ENCODE data around the gene ADAMTS20. TPM values are rescaled to one million over a fixed set of nuclear protein-coding genes. Genes with fewer than 3 reads are reported as not detected.

Gene ADAMTS20
- total RNA-seq, 2 donors from 2014 or later = not detected

GRCh38 chr12:43338848-43339526, 213.0 kb downstream of the ADAMTS20 start:
- H3K4me3 Mint-ChIP-seq = no peak overlapping the region
- H3K36me3 Mint-ChIP-seq (ENCODE audit: insufficient read depth in 2 of 2) = no peaks in the 10 kb centered on the region
- peaks cover 6% of the 10 kb centered on the region for H3K4me1 Mint-ChIP-seq (ENCODE audit: low read depth)
- DNase-seq = no peak
- no peaks in the 10 kb centered on the region for H3K27me3 Mint-ChIP-seq (ENCODE audit: low read depth)
- ATAC-seq (replicated peaks in 1 of 2) = no peak
- no peak overlapping the region for H3K27ac Mint-ChIP-seq
- peaks cover 2 to 3% of the 10 kb centered on the region in 2 donors for H3K9me3 Mint-ChIP-seq

- no peaks in the 10 kb centered on the region for H3K27me3 Mint-ChIP-seq (ENCODE audit: low read depth)
- peaks cover 6% of the 10 kb centered on the region for H3K4me1 Mint-ChIP-seq (ENCODE audit: low read depth)
- H3K27ac Mint-ChIP-seq = no peak overlapping the region
- DNase-seq = no peak
- H3K9me3 Mint-ChIP-seq = no peaks in the 10 kb centered on the region
- no peak for ATAC-seq (replicated peaks in 1 of 2)
- no peaks in the 10 kb centered on the region for H3K36me3 Mint-ChIP-seq (ENCODE audit: insufficient read depth in 2 of 2)
- H3K4me3 Mint-ChIP-seq = no peak overlapping the region
Measured at GRCh38 chr12:43337571-43338444, 214.2 kb downstream of the ADAMTS20 start.

- no peaks in the 10 kb centered on the region for H3K27me3 Mint-ChIP-seq (ENCODE audit: low read depth)
- no peaks in the 10 kb centered on the region for H3K36me3 Mint-ChIP-seq (ENCODE audit: insufficient read depth in 2 of 2)
- ATAC-seq (replicated peaks in 1 of 2) = no peak
- no peaks in the 10 kb centered on the region for H3K9me3 Mint-ChIP-seq
- H3K27ac Mint-ChIP-seq = no peak overlapping the region
- no peak for DNase-seq
- peaks cover 6% of the 10 kb centered on the region for H3K4me1 Mint-ChIP-seq (ENCODE audit: low read depth)
- no peak overlapping the region for H3K4me3 Mint-ChIP-seq
Measured at GRCh38 chr12:43336962-43337555, 214.9 kb downstream of the ADAMTS20 start.

- Mint-ChIP-seq H3K4me3 (no peak overlapping the region), H3K36me3 (ENCODE audit: insufficient read depth in 2 of 2) (no peaks in the 10 kb centered on the region), H3K27ac (no peak overlapping the region), H3K9me3 (peaks cover 0 to 1% of the 10 kb centered on the region in 2 donors), H3K27me3 (ENCODE audit: low read depth) (no peaks in the 10 kb centered on the region), H3K4me1 (ENCODE audit: low read depth) (peaks cover 6% of the 10 kb centered on the region)
- DNase-seq (no peak), ATAC-seq (replicated peaks in 1 of 2) (no peak)
Measured at GRCh38 chr12:43333644-43334043, 218.4 kb downstream of the ADAMTS20 start.

- ATAC-seq (replicated peaks in 1 of 2) (no peak), DNase-seq (no peak)
- no peaks in the 10 kb centered on the region for H3K36me3 Mint-ChIP-seq (ENCODE audit: insufficient read depth in 2 of 2)
- H3K9me3 Mint-ChIP-seq = peaks cover 0 to 3% of the 10 kb centered on the region in 2 donors
- no peak overlapping the region for H3K4me3 Mint-ChIP-seq
- H3K4me1 Mint-ChIP-seq (ENCODE audit: low read depth) = peaks cover 2% of the 10 kb centered on the region
- no peaks in the 10 kb centered on the region for H3K27me3 Mint-ChIP-seq (ENCODE audit: low read depth)
- no peak overlapping the region for H3K27ac Mint-ChIP-seq
Measured at GRCh38 chr12:43332977-43333640, 218.9 kb downstream of the ADAMTS20 start.

- H3K4me1 Mint-ChIP-seq (ENCODE audit: low read depth) = no peaks in the 10 kb centered on the region
- H3K36me3 Mint-ChIP-seq (ENCODE audit: insufficient read depth in 2 of 2) = no peaks in the 10 kb centered on the region
- no peaks in the 10 kb centered on the region for H3K27me3 Mint-ChIP-seq (ENCODE audit: low read depth)
- peaks cover 0 to 5% of the 10 kb centered on the region in 2 donors for H3K9me3 Mint-ChIP-seq
- no peak for ATAC-seq (replicated peaks in 1 of 2)
- no peak overlapping the region for H3K4me3 Mint-ChIP-seq
- no peak for DNase-seq
- H3K27ac Mint-ChIP-seq = no peak overlapping the region
Measured at GRCh38 chr12:43331935-43332334, 220.1 kb downstream of the ADAMTS20 start.

GRCh38 chr12:43329375-43329774, 222.6 kb downstream of the ADAMTS20 start:
- DNase-seq = no peak
- ATAC-seq (replicated peaks in 1 of 2) = no peak
- no peak overlapping the region for H3K27ac Mint-ChIP-seq

GRCh38 chr12:43325786-43326185, 226.2 kb downstream of the ADAMTS20 start:
- no peaks in the 10 kb centered on the region for H3K36me3 Mint-ChIP-seq (ENCODE audit: insufficient read depth in 2 of 2)
- H3K4me3 Mint-ChIP-seq = no peak overlapping the region
- no peak overlapping the region for H3K27ac Mint-ChIP-seq
- DNase-seq = no peak
- no peaks in the 10 kb centered on the region for H3K27me3 Mint-ChIP-seq (ENCODE audit: low read depth)
- H3K4me1 Mint-ChIP-seq (ENCODE audit: low read depth) = no peaks in the 10 kb centered on the region
- H3K9me3 Mint-ChIP-seq = peaks cover 4 to 5% of the 10 kb centered on the region in 2 donors
- no peak for ATAC-seq (replicated peaks in 1 of 2)

More at GRCh38 chr12:43329375-43329774, 222.6 kb downstream of the ADAMTS20 start:
- Mint-ChIP-seq H3K9me3 (peaks cover 2 to 5% of the 10 kb centered on the region in 2 donors), H3K36me3 (ENCODE audit: insufficient read depth in 2 of 2) (no peaks in the 10 kb centered on the region), H3K4me1 (ENCODE audit: low read depth) (no peaks in the 10 kb centered on the region), H3K27me3 (ENCODE audit: low read depth) (no peaks in the 10 kb centered on the region), H3K4me3 (no peak overlapping the region)

- ATAC-seq (replicated peaks in 1 of 2) (no peak), DNase-seq (no peak)
- Mint-ChIP-seq H3K36me3 (ENCODE audit: insufficient read depth in 2 of 2) (no peaks in the 10 kb centered on the region), H3K9me3 (peaks cover 0 to 4% of the 10 kb centered on the region in 2 donors), H3K27me3 (ENCODE audit: low read depth) (no peaks in the 10 kb centered on the region), H3K27ac (no peak overlapping the region), H3K4me3 (no peak overlapping the region), H3K4me1 (ENCODE audit: low read depth) (no peaks in the 10 kb centered on the region)
Measured at GRCh38 chr12:43320281-43320680, 231.7 kb downstream of the ADAMTS20 start.

- Mint-ChIP-seq H3K4me3 (no peak overlapping the region), H3K27ac (no peak overlapping the region), H3K27me3 (ENCODE audit: low read depth) (no peaks in the 10 kb centered on the region), H3K9me3 (no peaks in the 10 kb centered on the region), H3K4me1 (ENCODE audit: low read depth) (no peaks in the 10 kb centered on the region), H3K36me3 (ENCODE audit: insufficient read depth in 2 of 2) (no peaks in the 10 kb centered on the region)
- ATAC-seq (replicated peaks in 1 of 2) (no peak), DNase-seq (no peak)
Measured at GRCh38 chr12:43318021-43318420, 234.0 kb downstream of the ADAMTS20 start.

GRCh38 chr12:43317156-43317555, 234.8 kb downstream of the ADAMTS20 start:
- no peak for DNase-seq
- Mint-ChIP-seq H3K36me3 (ENCODE audit: insufficient read depth in 2 of 2) (no peaks in the 10 kb centered on the region), H3K27me3 (ENCODE audit: low read depth) (no peaks in the 10 kb centered on the region), H3K4me1 (ENCODE audit: low read depth) (no peaks in the 10 kb centered on the region), H3K9me3 (no peaks in the 10 kb centered on the region), H3K4me3 (no peak overlapping the region), H3K27ac (no peak overlapping the region)
- no peak for ATAC-seq (replicated peaks in 1 of 2)

GRCh38 chr12:43316520-43316919, 235.5 kb downstream of the ADAMTS20 start:
- ATAC-seq (replicated peaks in 1 of 2) (no peak), DNase-seq (no peak)
- Mint-ChIP-seq H3K27me3 (ENCODE audit: low read depth) (no peaks in the 10 kb centered on the region), H3K36me3 (ENCODE audit: insufficient read depth in 2 of 2) (no peaks in the 10 kb centered on the region), H3K27ac (no peak overlapping the region), H3K4me3 (no peak overlapping the region), H3K4me1 (ENCODE audit: low read depth) (no peaks in the 10 kb centered on the region), H3K9me3 (no peaks in the 10 kb centered on the region)

GRCh38 chr12:43315961-43316360, 236.0 kb downstream of the ADAMTS20 start:
- no peaks in the 10 kb centered on the region for H3K36me3 Mint-ChIP-seq (ENCODE audit: insufficient read depth in 2 of 2)
- H3K9me3 Mint-ChIP-seq = peaks cover 0 to under 1% of the 10 kb centered on the region in 2 donors
- no peaks in the 10 kb centered on the region for H3K27me3 Mint-ChIP-seq (ENCODE audit: low read depth)
- ATAC-seq (replicated peaks in 1 of 2) (no peak), DNase-seq (no peak)
- H3K27ac Mint-ChIP-seq = no peak overlapping the region
- H3K4me3 Mint-ChIP-seq = no peak overlapping the region
- H3K4me1 Mint-ChIP-seq (ENCODE audit: low read depth) = no peaks in the 10 kb centered on the region
